NCI-H2171 (cell line): ENCODE results near the gene MRPL12.

Experiments
- DNase-seq: peaks from one replicate; lab custom pipeline; 2025; lab: John Stamatoyannopoulos, UW

Gene MRPL12

DNA sequence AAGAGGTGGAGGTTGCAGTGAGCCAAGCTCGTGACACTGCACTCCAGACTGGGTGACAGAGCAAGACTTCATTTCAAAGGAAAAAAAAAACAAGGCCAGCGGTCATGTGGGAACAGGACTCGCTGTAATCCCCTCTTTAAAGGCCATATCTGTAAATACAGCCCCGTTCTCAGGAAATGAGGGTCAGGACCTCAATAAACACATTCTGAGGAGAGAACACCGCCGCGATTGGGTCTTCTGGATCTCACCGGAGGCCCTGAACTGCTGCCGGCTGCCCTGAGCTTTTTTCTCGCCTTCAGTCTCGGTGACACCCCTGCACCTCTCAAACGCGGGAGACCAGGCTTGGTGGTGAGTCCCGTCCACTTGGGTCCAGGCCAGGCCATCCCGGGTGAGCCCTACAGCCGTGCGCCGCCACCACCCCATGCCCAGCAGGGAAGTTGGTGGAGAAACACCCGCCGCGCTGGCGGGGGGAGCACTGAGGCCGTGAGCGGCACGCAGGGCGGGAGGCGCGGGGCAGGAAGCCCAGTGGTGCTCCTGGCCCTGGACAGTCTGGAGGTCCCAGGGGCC is 37.3 kb downstream of the MRPL12 start:
- no peak for DNase-seq

DNA sequence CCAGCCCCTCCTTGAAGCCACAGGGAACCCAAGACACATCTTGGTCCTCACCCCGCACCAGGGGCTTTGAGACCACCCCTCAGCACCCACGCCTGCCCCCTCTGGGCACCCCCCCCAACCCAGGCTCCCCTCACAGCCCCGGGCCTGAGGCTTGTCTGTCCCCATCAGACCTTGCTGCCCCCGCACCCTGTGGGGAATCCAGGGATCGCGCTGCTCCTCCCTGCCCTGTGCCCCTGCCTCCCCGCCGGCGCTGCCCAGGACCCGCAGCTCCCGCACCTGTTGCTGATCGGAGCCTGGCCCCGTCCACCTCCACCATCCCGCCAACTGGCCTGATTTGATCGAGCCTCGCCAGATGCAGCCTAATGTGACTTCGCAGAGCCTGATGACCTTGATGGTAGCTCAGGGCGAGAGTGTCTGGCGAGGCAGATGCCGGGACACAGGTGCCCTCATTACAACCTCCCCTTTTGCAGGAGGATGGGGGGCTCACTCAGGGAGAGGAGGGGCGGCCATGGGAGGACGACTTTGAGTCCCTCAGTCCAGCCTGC is 38.0 kb downstream of the MRPL12 start:
- no peak for DNase-seq

DNA sequence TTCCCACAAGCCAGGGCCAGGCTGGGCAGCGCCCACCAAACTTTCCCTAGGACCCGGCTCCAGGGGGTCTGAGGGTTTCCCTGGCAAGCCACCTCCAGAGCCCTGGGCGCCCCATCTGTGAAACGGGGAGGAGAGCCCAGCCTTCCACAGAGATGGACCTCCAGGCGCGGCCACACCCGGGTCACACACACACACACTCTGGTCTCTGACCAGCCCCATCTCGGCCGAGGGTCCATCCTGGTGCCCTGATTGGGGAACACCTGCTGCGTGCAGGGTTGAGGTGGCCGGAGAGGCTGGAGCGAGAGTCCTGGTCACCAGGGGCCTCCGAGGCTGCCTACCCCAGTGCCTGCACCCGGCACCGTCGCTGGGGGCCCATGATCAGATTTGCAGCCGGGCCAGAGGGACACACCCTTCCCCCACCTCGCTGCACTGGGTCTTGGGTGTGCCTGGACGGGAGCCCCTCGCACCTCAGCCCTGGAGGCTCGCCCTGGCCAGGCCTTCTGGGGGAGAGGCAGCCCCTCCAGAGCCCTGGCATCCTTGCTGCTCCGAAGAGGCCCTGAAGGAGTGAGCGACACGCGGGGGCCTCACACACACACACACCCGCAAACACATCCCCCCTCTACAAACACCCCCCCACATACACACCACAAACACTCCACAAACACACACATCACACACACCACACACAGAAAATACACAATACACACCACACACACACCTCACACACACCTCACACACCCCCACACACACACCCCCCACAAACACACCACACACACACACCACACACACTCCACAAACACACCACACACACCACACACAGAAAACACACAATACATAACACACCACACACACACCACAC is 38.7 kb downstream of the MRPL12 start:
- DNase-seq: no peak
